Panc1 (cell line): Measurements from ENCODE around the gene SEMA3D. TPM values are rescaled to one million over a fixed set of nuclear protein-coding genes. Genes with fewer than 3 reads are reported as not detected.

ENCODE experiments used
- ATAC-seq: fragments of 200-7000 bp; cut with Tn5 transposase; 2 replicates; pipeline ENCODE4 v1.9.1; 2020; ENCODE audit warnings: mild to moderate bottlenecking, moderate library complexity
- BruUV-seq: library from RNA; stranded (reverse); fragments of 400-500 nt; replicated peaks from 2 replicates; lab custom pipeline; 2021; lab: Mats Ljungman, UMichigan
- CTCF ChIA-PET: fragments of 300-600 bp; sonication (Branson Sonifier 250); formaldehyde crosslinking; loops from one replicate; lab custom pipeline; 2022; ENCODE audit warnings: antibody characterized with exemption; lab: Charles Lee
- POLR2A ChIA-PET: fragments of 300-600 bp; sonication (Branson Sonifier 250); formaldehyde crosslinking; loops from one replicate; lab custom pipeline; 2022; ENCODE audit warnings: antibody characterized with exemption; lab: Charles Lee
- DNase-seq: peaks from one replicate; pipeline ENCODE4 v3.0.0-alpha.2; 2010; ENCODE audit warnings: low read depth, low spot score
- H3K27ac ChIP-seq: 2 replicates; pipeline ENCODE4 v1.5.1; 2011; ENCODE audit warnings: mild to moderate bottlenecking, low read length, inconsistent platforms
- H3K27me3 ChIP-seq: fragments of 200-500 bp; sonication (Bioruptor generic); 2 replicates; pipeline ENCODE4 v1.6.0; 2014; ENCODE audit warnings: low read length, inconsistent platforms; ENCODE audit not compliant: control insufficient read depth, insufficient read depth
- H3K36me3 ChIP-seq: fragments of 200-500 bp; sonication (Bioruptor generic); 2 replicates; pipeline ENCODE4 v1.5.1; 2014; ENCODE audit warnings: inconsistent platforms, mild to moderate bottlenecking, low read length, moderate library complexity; ENCODE audit not compliant: control insufficient read depth, insufficient read depth
- H3K4me1 ChIP-seq: 2 replicates; pipeline ENCODE4 v1.5.1; 2011; ENCODE audit warnings: inconsistent platforms, mild to moderate bottlenecking, low read length, moderate library complexity; ENCODE audit not compliant: control insufficient read depth, insufficient read depth
- H3K4me3 ChIP-seq, 2 experiments: 2 replicates each; pipeline ENCODE4 v1.5.1; 2011 to 2012; ENCODE audit warnings: low read depth in 2 of 2, low read length in 2 of 2, mild to moderate bottlenecking in 2 of 2, inconsistent platforms in 1 of 2, moderate library complexity in 1 of 2
- H3K9me3 ChIP-seq: fragments of 200-500 bp; sonication (Bioruptor generic); 2 replicates; pipeline ENCODE4 v1.5.1; 2014; ENCODE audit warnings: low read depth, mild to moderate bottlenecking, inconsistent platforms, low read length, moderate library complexity; ENCODE audit not compliant: control insufficient read depth, insufficient read depth
- POLR2AphosphoS5 ChIP-seq: IDR thresholded peaks from 2 replicates; pipeline ENCODE4 v1.6.1; 2012; ENCODE audit warnings: mild to moderate bottlenecking, low read depth, low read length, moderate library complexity
- SIN3A ChIP-seq: IDR thresholded peaks from 2 replicates; pipeline ENCODE4 v1.6.1; 2012; ENCODE audit warnings: low read depth, mild to moderate bottlenecking, low read length, moderate library complexity, borderline replicate concordance; ENCODE audit not compliant: insufficient read depth
- TCF7L2 ChIP-seq: IDR thresholded peaks from 2 replicates; pipeline ENCODE4 v1.6.1; 2011; ENCODE audit warnings: mild to moderate bottlenecking, low read depth, low read length, inconsistent platforms
- in situ Hi-C: cut with HindIII; loops from 2 replicates; pipeline ENCODE4 v1.10.0; 2016; ENCODE audit warnings: low sequenced_read_pairs, low pct_unique_long_range_greater_than_20kb
- intact Hi-C: fragments of 100-400 bp; cut with micrococcal nuclease; formaldehyde crosslinking; loops from one replicate; pipeline ENCODE4 v1.10.0; 2022; ENCODE audit not compliant: unreplicated experiment
- total RNA-seq: library from RNA; stranded (reverse); gene quantifications from one replicate; pipeline ENCODE4 v1.2.1, GENCODE V29; 2021; ENCODE audit not compliant: unreplicated experiment
- TF ChIP-seq, protein P1 (sequence below), 2 experiments: IDR thresholded peaks; 2 replicates each; pipeline ENCODE4 v1.6.1; 2011 to 2012; ENCODE audit warnings: low read depth in 2 of 2, control low read depth in 1 of 2, low read length in 1 of 2, mild to moderate bottlenecking in 1 of 2, moderate library complexity in 1 of 2; ENCODE audit not compliant: insufficient read depth in 1 of 2
- TF ChIP-seq, protein P2 (sequence below): fragments of 450-650 bp; IDR thresholded peaks from 2 replicates; pipeline ENCODE4 v1.5.1; 2017; ENCODE audit warnings: mild to moderate bottlenecking

SEMA3D gene
- total RNA-seq, 1 experiment from 2014 or later: 11.5 TPM

DNA sequence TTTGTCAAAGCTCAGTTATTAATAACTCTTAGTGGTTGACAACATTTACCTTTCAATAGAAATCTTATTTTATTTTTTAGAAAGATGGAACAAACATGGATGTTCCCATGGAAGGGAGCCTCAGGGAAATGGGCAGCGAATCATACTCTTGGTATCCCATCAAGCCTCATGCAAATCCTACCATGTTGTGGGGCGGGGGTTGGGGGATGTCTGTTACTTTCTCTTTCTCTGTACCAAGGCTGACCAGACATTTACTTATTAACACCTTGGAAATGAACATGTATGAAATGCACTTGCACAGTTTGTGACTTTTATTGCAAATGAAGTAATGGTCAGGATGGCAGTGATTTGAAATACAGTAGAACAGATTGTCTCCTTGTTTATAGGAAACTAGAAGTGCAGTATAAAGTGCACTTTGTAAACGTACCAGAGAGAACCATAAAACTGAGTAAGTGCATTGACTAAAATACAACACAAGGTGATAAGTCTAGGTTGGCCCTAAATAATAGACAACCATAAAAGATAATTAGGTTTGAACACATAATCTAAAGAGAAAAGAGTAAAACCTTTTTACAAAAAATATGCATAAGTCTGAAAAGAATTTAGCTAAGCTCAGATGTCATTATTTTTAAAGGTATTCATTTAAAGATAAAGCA lies 32.4 kb downstream of the SEMA3D start:
- TF ChIP-seq TCF7L2: no peak
- TF ChIP-seq, protein P1, sequence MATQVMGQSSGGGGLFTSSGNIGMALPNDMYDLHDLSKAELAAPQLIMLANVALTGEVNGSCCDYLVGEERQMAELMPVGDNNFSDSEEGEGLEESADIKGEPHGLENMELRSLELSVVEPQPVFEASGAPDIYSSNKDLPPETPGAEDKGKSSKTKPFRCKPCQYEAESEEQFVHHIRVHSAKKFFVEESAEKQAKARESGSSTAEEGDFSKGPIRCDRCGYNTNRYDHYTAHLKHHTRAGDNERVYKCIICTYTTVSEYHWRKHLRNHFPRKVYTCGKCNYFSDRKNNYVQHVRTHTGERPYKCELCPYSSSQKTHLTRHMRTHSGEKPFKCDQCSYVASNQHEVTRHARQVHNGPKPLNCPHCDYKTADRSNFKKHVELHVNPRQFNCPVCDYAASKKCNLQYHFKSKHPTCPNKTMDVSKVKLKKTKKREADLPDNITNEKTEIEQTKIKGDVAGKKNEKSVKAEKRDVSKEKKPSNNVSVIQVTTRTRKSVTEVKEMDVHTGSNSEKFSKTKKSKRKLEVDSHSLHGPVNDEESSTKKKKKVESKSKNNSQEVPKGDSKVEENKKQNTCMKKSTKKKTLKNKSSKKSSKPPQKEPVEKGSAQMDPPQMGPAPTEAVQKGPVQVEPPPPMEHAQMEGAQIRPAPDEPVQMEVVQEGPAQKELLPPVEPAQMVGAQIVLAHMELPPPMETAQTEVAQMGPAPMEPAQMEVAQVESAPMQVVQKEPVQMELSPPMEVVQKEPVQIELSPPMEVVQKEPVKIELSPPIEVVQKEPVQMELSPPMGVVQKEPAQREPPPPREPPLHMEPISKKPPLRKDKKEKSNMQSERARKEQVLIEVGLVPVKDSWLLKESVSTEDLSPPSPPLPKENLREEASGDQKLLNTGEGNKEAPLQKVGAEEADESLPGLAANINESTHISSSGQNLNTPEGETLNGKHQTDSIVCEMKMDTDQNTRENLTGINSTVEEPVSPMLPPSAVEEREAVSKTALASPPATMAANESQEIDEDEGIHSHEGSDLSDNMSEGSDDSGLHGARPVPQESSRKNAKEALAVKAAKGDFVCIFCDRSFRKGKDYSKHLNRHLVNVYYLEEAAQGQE (IDR thresholded peaks at IDR 0.05; ENCODE audit: insufficient read depth in 1 of 2, low read depth in 2 of 2, low read length in 1 of 2): no peak
- TF ChIP-seq POLR2AphosphoS5: no peak
- TF ChIP-seq, protein P2, sequence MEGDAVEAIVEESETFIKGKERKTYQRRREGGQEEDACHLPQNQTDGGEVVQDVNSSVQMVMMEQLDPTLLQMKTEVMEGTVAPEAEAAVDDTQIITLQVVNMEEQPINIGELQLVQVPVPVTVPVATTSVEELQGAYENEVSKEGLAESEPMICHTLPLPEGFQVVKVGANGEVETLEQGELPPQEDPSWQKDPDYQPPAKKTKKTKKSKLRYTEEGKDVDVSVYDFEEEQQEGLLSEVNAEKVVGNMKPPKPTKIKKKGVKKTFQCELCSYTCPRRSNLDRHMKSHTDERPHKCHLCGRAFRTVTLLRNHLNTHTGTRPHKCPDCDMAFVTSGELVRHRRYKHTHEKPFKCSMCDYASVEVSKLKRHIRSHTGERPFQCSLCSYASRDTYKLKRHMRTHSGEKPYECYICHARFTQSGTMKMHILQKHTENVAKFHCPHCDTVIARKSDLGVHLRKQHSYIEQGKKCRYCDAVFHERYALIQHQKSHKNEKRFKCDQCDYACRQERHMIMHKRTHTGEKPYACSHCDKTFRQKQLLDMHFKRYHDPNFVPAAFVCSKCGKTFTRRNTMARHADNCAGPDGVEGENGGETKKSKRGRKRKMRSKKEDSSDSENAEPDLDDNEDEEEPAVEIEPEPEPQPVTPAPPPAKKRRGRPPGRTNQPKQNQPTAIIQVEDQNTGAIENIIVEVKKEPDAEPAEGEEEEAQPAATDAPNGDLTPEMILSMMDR: no peak
- TF ChIP-seq SIN3A: no peak
- in situ Hi-C loops: no loop called here
- Histone ChIP-seq H3K4me1 (no peaks in the 10 kb centered on the region), H3K4me3 (no peak overlapping the region), H3K27me3 (no peaks in the 10 kb centered on the region), H3K27ac (no peak overlapping the region), H3K9me3 (no peaks in the 10 kb centered on the region), H3K36me3 (no peaks in the 10 kb centered on the region)
- no peak for ATAC-seq
- intact Hi-C loops: no loop called here
- no peak for DNase-seq
- ChIA-PET CTCF (no interaction called here), POLR2A (no interaction called here)
- no TSS peak for BruUV-seq

DNA sequence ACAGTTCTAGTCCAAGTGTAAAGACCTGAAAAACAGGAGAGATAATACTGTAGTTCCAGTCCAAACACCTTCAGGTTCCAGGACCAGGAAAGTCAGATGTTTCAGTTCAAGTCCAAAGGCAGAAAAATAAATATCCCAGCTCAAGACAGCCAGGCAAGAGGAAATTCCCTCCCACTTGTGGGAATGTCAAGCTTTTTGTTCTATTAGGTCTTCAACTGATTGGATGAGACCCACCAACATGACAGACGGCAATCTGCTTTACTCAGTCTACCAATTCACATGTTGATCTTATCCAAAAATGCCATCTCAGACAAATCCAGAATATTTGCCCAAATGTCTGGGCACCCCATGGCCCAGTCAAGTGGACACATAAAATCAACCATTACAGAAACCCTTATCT lies 33.1 kb downstream of the SEMA3D start:
- H3K27me3 ChIP-seq: no peaks in the 10 kb centered on the region
- CTCF ChIA-PET: no interaction called here
- in situ Hi-C loops: no loop called here

More for the DNA sequence above, 33.1 kb downstream of the SEMA3D start:
- ATAC-seq (no peak), DNase-seq (no peak)
- Histone ChIP-seq H3K4me1 (no peaks in the 10 kb centered on the region), H3K27ac (no peak overlapping the region), H3K36me3 (no peaks in the 10 kb centered on the region), H3K4me3 (no peak overlapping the region), H3K9me3 (no peaks in the 10 kb centered on the region)
- intact Hi-C loops: no loop called here
- TF ChIP-seq TCF7L2: no peak
- TF ChIP-seq, protein P2: no peak
- no TSS peak for BruUV-seq
- POLR2A ChIA-PET: no interaction called here
